GM12873 (cell line): ENCODE results near the gene MUC21.

ENCODE experiments used
- CTCF ChIP-seq: IDR thresholded peaks from 2 replicates; pipeline ENCODE4 v1.5.1; 2012; ENCODE audit warnings: low read depth, mild to moderate bottlenecking, moderate library complexity, low read length, control low read depth; ENCODE audit not compliant: insufficient read depth; ENCODE audit errors: missing control alignments

The MUC21 gene

GRCh38 chr6:31037169-31037568, 53.7 kb downstream of the MUC21 start:
- TF ChIP-seq CTCF, result no peak

- no peak for TF ChIP-seq CTCF
Measured at GRCh38 chr6:31037682-31038081, 54.2 kb downstream of the MUC21 start.

GRCh38 chr6:31038559-31038958, 55.0 kb downstream of the MUC21 start:
- TF ChIP-seq CTCF, result no peak
